ENCODE measurements around the gene TTC23. TPM values are rescaled to one million over a fixed set of nuclear protein-coding genes. Genes with fewer than 3 reads are reported as not detected.

TTC23 gene
- polyA plus RNA-seq, 1 donor (not counting 4 experiments of a cell fraction or from before 2014, with no cell fraction given), result 6.7 TPM

DNA sequence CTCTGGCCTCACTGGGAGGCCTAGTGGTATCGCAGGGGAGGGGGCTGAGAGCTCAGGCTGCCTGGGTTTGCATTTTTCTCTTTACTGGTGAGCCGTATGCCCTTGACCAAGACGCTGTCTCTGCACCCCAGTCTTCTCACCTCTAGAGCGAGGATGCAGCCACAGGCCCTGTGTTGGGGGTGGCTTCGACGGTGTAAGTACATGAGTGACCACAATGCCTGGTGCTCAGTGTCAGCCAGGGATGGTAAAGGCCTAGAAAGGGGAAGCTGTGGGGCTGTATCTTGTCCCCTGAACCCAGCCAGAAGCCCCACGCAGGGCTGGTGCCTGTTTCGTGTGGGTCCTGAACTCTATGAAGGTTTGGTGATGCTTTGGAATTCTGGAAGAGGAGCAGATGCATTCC lies 124.7 kb downstream of the TTC23 start:
- FAIRE-seq (no peak), DNase-seq (ENCODE audit: low read depth, low spot score) (no peak)
- H3K27me3 ChIP-seq (ENCODE audit: control insufficient read depth, extremely low read depth, insufficient read depth, low read length), result peaks cover 4% of the 10 kb centered on the region
- H3K9me3 ChIP-seq (ENCODE audit: control insufficient read depth, low read depth, low read length), result no peaks in the 10 kb centered on the region
- dilution Hi-C loops (cut with MboI; ENCODE audit: extremely low pct_ligation_motif_present, low sequenced_read_pairs), result no loop called here
- H4K20me1 ChIP-seq (ENCODE audit: control insufficient read depth, extremely low read depth, insufficient read depth, low read length), result no peaks in the 10 kb centered on the region
- TF ChIP-seq EZH2 (IDR thresholded peaks at IDR 0.05; ENCODE audit: low read length), result no peak
- TF ChIP-seq, protein P1, sequence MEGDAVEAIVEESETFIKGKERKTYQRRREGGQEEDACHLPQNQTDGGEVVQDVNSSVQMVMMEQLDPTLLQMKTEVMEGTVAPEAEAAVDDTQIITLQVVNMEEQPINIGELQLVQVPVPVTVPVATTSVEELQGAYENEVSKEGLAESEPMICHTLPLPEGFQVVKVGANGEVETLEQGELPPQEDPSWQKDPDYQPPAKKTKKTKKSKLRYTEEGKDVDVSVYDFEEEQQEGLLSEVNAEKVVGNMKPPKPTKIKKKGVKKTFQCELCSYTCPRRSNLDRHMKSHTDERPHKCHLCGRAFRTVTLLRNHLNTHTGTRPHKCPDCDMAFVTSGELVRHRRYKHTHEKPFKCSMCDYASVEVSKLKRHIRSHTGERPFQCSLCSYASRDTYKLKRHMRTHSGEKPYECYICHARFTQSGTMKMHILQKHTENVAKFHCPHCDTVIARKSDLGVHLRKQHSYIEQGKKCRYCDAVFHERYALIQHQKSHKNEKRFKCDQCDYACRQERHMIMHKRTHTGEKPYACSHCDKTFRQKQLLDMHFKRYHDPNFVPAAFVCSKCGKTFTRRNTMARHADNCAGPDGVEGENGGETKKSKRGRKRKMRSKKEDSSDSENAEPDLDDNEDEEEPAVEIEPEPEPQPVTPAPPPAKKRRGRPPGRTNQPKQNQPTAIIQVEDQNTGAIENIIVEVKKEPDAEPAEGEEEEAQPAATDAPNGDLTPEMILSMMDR (optimal IDR thresholded peaks at IDR 0.05 in 1 of 3, IDR thresholded peaks at IDR 0.05 in 1 of 3, conservative IDR thresholded peaks at IDR 0.05 in 1 of 3; ENCODE audit: extremely low read depth in 1 of 3, insufficient read depth in 2 of 3, low read length in 3 of 3), result no peak
- no peak overlapping the region for H3K27ac ChIP-seq (ENCODE audit: control insufficient read depth, insufficient read depth, low read length)
- no peak overlapping the region for H3K4me3 ChIP-seq (ENCODE audit: control insufficient read depth in 2 of 3, extremely low read depth in 1 of 3, insufficient read depth in 2 of 3, low read depth in 1 of 3, low read length in 3 of 3)
- peak overlapping the region; percentile 90 for H3K4me2 ChIP-seq (ENCODE audit: control insufficient read depth, extremely low read depth, insufficient read depth, low read depth, low read length)
- H3K79me2 ChIP-seq (ENCODE audit: control insufficient read depth, insufficient read depth, low read length), result no peaks in the 10 kb centered on the region
- H3K36me3 ChIP-seq (ENCODE audit: control insufficient read depth in 2 of 2, extremely low read depth in 1 of 2, insufficient read depth in 2 of 2, low read length in 2 of 2), result no peaks in the 10 kb centered on the region
- H2AFZ ChIP-seq (ENCODE audit: control insufficient read depth, low read length), result no peak overlapping the region
- H3K9ac ChIP-seq (ENCODE audit: control insufficient read depth, extremely low read depth, insufficient read depth, low read length), result no peak overlapping the region
- H3K9me1 ChIP-seq (ENCODE audit: control insufficient read depth, extremely low read depth, insufficient read depth, low read length), result no peaks in the 10 kb centered on the region
- peaks cover 17% of the 10 kb centered on the region for H3K4me1 ChIP-seq (ENCODE audit: control insufficient read depth, extremely low read depth, insufficient read depth, low read length)

DNA sequence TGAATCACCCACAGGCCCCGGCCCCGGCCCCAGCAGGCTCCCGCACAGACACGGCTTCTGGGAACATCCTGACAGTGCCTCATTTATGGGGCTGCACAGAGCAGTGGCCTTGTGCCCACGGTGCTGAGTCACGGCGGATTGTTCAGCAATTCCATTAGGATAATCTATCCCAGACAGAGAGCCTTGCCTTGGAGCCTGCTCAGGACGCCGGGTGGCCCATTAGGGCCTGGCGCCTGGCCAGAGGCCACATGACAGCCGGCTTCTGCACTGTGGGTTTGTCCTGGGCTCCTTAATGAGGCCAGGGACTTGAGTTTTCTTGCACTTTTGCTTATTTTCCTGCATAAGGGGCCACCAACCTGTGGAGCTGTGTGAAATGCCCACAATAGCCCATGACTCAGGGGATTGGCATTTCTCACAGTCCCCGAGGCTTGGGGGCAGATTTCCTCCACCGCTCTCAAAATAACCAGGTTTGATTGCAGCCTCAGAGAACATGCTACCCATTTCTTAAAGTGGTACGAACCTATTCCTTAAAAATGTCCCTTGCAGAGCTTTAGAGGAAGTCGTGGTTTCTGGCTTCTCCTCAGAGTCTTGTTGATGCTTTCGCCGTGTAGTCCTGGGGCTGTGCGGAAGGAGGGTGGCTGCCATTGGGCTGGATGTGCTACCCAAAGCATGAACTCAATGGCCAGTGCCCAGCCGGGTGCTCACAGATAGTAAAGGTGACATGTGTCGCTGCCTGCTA lies 125.5 kb downstream of the TTC23 start:
- H3K27ac ChIP-seq (ENCODE audit: control insufficient read depth, insufficient read depth, low read length), result peak overlapping the region; percentile 20
- H3K27me3 ChIP-seq (ENCODE audit: control insufficient read depth, extremely low read depth, insufficient read depth, low read length), result peaks cover 11% of the 10 kb centered on the region
- peak; percentile 64 for DNase-seq (ENCODE audit: low read depth, low spot score)
- peak; percentile 91 for FAIRE-seq
- peak overlapping the region; percentile 75 for H2AFZ ChIP-seq (ENCODE audit: control insufficient read depth, low read length)
- no peaks in the 10 kb centered on the region for H3K79me2 ChIP-seq (ENCODE audit: control insufficient read depth, insufficient read depth, low read length)
- TF ChIP-seq, protein P1 (optimal IDR thresholded peaks at IDR 0.05 in 1 of 3, IDR thresholded peaks at IDR 0.05 in 1 of 3, conservative IDR thresholded peaks at IDR 0.05 in 1 of 3; ENCODE audit: extremely low read depth in 1 of 3, insufficient read depth in 2 of 3, low read length in 3 of 3), result no peak
- TF ChIP-seq EZH2 (IDR thresholded peaks at IDR 0.05; ENCODE audit: low read length), result no peak
- H4K20me1 ChIP-seq (ENCODE audit: control insufficient read depth, extremely low read depth, insufficient read depth, low read length), result no peaks in the 10 kb centered on the region
- peak overlapping the region; percentile 90 for H3K4me2 ChIP-seq (ENCODE audit: control insufficient read depth, extremely low read depth, insufficient read depth, low read depth, low read length)
- H3K9me1 ChIP-seq (ENCODE audit: control insufficient read depth, extremely low read depth, insufficient read depth, low read length), result no peaks in the 10 kb centered on the region
- peak overlapping the region in 2 of 3 experiments; percentile 40 to 55 for H3K4me3 ChIP-seq (ENCODE audit: control insufficient read depth in 2 of 3, extremely low read depth in 1 of 3, insufficient read depth in 2 of 3, low read depth in 1 of 3, low read length in 3 of 3)
- dilution Hi-C loops (cut with MboI; ENCODE audit: extremely low pct_ligation_motif_present, low sequenced_read_pairs), result no loop called here
- H3K36me3 ChIP-seq (ENCODE audit: control insufficient read depth in 2 of 2, extremely low read depth in 1 of 2, insufficient read depth in 2 of 2, low read length in 2 of 2), result no peaks in the 10 kb centered on the region
- peaks cover 17% of the 10 kb centered on the region for H3K4me1 ChIP-seq (ENCODE audit: control insufficient read depth, extremely low read depth, insufficient read depth, low read length)
- H3K9ac ChIP-seq (ENCODE audit: control insufficient read depth, extremely low read depth, insufficient read depth, low read length), result peak overlapping the region; percentile 33
- H3K9me3 ChIP-seq (ENCODE audit: control insufficient read depth, low read depth, low read length), result no peaks in the 10 kb centered on the region
